ENCODE measurements around the gene PHF21A.
"Not testable (repeated sequence)": the region's sequence is repeated elsewhere in the genome, so short reads cannot be mapped to it uniquely, and the experiment has no call there.

PHF21A gene

DNA sequence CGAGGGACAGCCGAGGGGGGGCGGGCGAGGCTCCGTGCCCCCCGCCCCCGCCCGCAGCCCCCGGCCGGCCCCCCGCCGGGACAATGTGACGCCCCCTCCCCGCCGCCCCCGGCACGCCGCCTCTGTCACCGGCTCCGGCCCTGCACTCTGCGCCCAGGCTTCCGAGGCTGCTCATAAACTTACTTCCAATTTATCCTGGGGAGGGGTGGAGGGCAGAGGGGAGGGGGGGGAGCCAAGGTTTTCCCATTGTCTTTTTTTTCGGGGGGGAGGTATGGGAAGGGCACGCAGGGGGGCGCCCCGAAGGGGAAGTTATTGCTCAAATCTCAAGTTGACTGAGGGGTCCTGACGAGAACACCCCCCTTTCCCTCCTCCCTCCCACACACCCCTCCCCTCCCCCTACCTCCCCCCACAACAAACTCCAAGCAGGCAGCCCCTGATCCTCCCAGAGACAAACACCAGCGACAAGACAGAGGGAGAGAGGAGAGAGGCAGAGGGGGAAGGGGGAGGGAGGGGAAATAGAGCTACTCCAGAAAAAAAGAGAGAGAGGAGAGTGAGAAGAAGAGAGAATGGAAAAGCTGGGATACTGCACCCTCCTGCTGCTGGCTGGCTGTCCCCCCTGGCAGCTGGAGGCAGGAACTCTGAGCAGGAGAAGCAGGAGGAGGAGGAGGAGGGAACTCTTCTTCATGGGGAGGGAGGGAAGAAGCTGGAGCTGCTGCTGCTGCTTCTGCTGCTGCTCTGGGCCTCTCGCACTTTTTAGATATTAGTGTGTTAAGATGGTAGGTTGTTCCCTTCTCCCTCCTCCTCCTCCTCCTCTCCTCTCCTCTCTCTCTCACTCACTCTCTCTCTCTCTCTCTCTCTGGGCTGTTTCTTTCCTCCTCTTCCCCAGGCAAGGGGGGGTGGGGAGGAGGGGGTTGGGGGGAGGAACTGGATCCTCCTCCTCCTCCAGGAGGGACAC is 631 bp downstream of the PHF21A start:
- peak; percentile 2 for DNase-seq (ENCODE audit: low read depth)

DNA sequence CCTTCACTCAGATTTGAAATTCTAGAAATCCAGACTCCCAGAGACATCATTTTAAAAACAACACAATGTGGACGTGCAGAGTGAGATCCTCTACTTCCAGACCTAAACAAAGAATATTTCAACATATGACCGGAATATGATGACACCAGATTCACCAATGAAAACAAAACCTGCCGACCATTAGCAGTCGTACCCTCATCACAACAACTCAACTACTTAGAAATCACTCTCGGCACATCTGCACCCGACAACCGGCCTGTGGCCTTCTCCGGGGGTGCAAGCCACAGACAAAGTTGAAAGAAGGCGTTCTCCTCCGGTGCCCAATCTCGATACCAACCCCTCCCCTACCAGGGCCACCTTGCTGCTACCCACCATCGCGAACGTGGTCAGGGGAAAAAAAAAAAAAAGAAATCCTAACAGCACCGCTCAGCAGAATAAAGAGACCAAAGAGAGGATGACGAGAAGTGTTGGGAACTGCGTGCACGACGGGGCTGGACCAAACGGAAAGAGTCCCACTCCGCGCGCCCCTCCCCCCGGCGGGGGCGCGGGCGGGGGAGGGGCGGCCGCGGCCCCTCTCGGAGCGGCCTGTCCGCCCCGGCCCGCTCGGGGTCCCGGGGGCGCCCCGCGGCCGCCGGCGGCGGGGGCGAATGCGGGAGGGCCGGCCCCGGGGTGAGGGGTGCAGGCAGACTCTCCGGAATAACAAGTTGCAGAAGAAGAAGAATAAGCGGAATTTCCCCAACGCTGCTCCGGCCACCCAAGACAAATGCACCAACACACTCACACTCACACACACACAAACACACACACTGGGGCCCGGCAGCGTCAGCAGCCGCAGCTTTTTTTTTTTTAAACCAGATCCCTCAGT is 1.7 kb downstream of the PHF21A start:
- DNase-seq (ENCODE audit: low read depth) = peak; percentile 22

DNA sequence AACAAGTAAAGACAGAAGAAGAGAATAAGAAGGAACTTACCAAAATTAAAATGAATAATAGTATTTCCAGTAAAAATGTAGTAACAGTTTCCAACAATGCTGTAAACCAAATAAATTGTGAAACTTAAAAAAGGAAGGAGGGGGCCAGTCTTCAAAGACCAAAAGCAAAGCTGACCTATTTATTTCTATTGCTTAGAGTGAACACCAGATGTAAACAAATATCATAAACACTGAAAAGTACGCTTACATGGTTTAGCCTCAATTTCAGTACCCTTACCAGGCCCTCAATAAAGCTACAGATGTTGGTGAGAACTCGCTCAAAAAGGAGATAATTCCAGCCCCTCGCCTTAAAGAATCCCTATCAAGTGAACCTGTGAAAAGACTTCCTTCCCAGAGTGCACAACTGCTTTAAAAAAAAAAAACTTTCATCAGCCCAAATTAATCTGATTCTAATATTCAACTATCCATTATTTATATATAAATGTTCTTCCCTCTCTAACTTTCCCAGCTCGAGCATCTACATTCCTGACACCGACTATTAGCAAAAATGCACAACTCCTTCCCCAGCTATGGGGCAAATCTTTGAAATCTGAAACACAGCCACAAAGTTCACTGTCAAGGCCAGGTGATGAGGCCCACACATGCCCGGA is 2.4 kb downstream of the PHF21A start:
- DNase-seq (ENCODE audit: low read depth) = no peak

DNA sequence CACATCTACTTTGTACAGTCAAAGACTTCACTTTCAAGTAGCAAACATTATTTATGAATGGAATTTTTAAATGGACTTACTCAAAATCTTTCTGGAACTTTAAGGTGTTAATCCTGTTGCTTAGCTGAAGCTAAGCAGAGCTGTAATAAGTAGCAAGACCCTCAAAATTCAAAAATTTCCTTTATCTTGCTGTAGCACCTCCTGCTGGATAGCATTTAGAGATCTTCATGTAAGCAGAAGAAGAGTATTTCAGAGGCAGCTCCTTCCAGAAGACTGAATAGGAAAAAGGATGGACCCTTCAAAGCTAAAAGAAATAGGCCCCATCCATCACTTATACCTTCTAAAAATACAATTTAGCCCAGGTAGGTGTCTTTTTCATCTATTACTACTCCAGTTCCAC is 3.4 kb downstream of the PHF21A start:
- no peak for DNase-seq (ENCODE audit: low read depth)

DNA sequence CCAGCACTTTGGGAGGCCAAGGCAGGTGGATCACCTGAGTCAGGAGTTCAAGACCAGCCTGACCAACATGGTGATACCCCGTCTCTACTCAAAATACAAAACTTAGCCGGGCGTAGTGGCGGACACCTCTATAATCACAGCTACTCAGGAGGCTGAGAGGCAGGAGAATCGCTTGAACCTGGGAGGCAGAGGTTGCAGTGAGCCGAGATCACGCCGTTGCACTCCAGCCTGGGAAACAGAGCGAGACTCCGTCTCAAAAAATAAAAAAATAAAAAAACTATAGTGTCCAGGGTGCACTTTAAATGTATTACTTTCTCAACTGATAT is 4.6 kb downstream of the PHF21A start:
- DNase-seq (ENCODE audit: low read depth) = not testable (repeated sequence)

DNA sequence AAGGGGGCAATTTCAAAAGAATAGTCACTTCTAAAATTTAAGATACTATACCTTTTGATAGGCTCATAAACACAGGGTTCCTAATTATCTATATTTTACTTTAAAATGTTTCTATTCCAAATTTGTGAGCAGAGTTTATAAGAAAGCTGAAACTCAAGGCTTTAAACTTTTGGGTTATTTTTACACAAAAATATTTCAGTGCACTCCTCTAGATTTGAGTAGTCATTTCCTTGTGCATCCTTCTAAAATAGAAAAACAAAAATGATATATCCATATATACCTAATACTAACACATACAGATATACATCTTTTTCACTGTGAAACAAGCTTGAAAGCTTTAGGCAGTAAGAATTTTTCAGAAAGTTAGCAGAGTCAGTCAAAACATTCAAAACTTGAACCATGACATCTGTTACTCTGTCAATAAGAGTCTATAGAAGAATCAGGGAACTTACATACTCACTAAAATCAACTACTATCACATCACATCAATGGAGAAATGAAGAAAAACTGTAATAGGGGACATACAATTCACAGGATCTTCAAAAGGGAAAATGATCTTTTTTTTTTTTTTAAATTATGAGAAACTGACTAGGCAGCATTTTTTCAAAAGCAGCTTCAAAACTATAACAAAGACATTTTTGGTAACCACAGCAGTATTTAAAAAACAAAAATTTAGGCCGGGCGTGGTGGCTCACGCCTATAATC is 5.1 kb downstream of the PHF21A start:
- DNase-seq (ENCODE audit: low read depth) = no peak

DNA sequence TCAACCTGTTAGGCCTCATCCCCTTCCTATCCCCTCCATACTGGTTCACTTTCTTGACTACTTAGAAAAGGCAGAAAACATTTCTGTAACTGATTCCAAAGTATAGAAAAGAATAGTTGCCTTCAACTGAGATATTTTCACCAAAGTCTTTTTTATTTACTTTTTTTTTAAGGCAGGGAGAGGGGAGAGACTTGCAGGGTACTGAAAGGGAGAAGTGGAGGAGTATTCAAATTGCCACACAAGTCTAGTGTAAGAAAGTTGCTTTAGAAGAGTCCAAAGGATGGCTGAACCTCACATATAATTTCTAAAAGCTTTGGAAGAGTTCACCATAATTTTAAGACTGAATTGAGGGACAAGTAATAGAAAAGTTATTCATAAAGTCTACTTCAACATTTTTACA is 6.3 kb downstream of the PHF21A start:
- no peak for DNase-seq (ENCODE audit: low read depth)

DNA sequence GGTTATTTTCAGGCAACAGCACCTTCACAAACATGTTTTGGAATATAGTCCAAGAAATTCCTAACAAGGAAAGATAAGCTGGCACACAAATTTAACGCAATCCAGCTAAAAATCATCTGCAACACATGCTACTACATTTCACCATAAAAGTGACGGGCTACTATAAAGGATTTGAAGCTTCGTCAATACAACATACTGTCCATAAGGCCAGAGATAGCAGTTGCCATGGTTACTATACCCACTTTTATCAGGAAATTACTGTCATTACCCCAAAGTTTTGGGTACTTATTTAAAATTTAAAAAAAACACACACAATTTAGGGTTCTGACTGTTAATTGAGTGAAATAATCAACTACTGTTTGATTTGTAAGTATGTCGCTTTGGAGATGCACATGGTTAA is 6.9 kb downstream of the PHF21A start:
- DNase-seq (ENCODE audit: low read depth) = no peak

DNA sequence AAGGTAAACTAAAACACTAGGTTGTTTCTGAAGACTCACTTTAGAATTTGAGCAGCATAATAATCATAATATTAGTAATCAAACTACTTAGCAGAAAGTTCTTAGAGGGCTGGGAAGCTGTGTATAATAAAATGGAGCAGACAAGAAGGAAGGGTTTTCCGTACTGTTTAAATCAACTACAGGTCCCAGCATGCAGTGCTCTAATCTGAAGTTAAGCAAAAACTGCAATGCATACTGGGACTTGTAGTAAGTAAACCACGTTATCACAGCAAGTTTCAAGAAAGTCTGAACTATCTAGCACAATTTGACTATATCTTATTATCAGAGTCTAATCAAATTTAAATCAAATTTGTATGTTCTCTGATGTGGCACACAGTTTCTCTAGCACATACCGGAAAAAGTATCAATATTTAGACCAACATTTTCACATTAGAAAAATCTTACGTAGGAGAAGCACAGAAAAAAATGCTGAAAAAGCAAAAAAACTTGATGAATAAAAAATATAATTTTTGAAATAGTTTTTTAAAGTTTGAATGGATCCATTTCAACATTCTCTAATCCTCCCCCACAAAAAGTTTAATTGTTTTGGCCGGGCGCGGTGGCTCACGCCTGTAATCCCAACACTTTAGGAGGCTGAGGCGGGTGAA is 8.2 kb downstream of the PHF21A start:
- DNase-seq (ENCODE audit: low read depth) = no peak

DNA sequence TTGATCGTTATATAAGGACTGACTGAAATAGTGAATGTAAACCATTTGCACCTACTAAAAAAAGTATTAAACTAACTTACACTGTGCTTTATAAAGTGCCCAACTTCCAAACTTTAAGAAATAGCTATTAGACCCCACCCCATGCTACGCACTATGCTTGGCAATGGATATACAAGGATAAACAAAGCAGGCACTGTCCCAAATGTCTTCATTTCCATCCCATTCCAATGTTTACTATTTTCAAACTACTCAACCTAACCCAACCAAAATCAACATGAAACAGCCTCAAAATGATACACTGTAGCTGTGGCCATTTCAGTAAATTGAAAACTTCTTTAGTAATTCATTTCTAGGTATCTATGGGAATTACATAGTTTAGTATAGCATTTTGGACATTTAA is 12.5 kb downstream of the PHF21A start:
- no peak for DNase-seq (ENCODE audit: low read depth)

DNA sequence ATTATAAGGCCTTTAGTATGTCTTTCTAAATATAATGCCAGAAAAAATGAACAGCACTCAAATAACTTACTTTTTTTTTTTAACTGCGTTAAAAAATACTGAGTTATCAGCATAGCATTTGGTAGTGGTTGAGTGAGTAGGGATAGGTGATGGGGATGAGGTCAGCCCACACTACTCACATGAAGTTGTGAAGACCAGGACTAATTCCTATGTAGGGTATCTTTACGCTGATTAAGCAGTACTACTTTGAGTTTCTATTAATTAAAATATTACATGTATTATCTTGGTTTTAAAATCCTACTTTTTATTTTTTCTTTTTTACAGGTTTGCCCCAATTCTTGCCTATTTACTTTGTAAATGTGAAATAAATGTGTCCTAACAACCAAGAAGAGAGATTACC is 13.5 kb downstream of the PHF21A start:
- DNase-seq (ENCODE audit: low read depth) = no peak

DNA sequence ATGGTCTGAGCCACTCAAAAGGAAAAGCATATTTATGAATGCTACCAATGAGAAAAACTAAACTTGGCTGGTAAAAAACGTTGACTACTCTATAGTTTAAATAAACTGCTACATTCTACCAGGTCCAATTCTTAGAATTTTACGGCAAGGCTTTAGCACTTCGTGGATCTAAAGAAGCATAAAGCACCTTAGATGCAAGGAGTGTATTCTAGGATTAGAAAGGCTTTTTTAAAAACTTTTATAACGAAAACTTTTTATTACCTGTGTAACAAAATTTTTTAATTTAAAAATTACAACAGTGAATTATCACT is 13.9 kb downstream of the PHF21A start:
- DNase-seq (ENCODE audit: low read depth) = no peak

DNA sequence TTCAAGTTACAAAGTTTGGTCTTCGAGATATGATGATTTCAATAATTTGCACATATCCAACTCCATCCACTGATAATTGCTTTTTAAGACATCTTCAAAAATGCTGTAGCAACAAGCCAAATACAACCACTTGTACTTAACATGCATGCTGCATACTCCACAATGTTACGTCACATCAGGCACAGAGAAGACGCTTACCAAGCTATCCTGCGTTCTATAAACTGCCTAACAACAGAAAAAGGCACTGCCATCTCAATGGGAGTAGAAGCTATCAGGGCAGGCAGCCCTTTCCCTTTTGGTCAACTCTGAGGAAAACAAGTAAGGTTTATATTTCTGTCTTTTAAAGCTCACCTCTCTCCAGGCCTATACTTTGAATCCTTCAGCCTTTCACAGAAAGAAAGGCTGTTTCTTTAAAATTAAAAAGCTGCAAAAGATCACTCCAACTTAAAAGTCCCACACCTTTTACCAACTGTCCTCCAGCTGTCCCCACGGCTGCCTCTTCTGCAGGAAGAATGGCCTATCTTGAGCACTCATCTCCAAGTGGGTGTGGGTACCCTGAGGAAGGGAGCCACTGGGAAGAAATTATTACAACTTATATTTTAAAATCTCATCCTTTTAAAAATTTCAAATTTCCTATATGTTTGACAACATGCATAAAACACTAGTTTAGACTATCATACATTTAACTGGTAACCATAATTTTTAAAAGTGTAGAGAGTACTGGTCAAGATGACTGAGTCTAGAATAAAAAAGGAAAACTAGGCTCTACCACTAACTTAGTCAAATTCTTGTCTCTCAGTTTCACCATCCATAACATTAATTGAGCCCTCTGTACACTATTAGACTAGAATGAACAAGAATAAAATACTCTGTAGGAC is 14.5 kb downstream of the PHF21A start:
- no peak for DNase-seq (ENCODE audit: low read depth)

DNA sequence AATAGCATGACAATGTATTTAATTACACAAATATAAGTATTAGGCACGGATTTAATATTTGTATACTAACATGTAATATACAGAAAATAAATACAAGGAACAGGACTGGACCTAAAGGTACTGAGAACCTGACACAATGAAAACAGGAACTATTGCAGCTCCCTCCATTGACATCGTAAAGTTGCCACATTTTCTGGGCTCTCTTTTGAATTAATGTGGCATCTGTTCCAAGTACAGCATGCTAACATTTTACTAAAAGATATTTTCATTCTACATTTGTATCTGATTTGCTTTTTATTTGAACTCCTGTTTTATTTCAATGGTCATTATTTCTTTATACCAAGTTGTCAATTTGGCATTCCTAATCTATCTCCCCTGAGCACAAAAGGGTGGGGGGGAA is 15.3 kb downstream of the PHF21A start:
- DNase-seq (ENCODE audit: low read depth) = no peak

DNA sequence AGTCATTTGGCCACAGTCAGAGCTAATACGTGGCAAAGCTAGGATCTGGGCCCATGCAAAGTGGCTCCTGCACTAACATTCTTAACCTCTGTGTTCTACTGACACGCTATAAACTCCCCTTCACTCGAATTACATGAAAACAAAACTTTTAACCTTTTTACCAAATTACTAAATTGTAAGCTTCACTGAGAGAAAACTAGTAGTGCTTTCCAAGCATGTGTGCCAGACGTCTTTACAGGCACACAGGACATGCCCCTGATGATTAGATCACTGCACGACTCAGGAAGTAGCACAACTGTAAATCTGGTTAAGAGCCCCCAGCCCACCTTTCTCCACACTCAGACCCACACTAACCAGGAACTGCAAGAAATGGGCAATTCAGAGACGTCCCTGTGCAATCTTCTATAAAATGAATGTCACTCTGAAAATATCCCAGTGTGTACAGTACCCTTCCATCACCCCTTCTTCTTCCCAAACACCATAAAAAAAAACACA is 16.1 kb downstream of the PHF21A start:
- no peak for DNase-seq (ENCODE audit: low read depth)

DNA sequence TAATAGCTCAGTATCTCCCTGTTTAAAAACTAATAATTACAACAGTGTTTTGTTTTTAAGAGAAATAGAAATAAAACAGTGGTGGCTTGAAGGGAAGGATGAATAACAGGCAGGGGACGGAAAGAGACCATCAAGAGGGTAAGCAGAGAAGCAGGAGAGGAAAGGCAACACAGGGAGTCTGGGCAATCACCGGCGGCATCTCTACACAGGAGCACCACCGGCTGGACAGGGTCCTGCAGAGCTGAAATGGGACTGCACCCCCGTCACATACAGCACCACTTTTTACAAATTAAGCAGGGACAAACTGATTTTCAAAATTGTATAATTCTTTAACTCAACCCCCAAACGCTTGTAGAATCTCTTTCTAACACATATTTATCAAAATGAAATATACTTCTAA is 18.4 kb downstream of the PHF21A start:
- no peak for DNase-seq (ENCODE audit: low read depth)

DNA sequence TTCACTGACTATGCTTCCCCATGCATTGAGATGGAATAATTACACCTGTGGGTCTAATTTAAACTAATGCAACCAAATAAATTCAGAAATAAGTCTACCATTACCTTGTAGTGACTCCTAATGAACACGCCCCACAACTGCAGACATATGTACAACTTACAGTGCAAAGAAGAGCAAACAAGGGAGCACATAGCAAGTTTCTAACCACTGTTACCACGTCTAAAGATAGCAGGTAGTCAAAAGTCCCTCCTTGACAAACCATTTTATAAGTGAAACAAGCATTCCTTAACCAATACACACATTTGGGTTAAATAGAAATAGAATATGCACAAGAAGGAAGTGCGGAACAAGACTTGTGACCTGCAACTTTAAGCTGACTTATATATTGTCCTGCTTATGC is 20.6 kb downstream of the PHF21A start:
- DNase-seq (ENCODE audit: low read depth) = no peak

DNA sequence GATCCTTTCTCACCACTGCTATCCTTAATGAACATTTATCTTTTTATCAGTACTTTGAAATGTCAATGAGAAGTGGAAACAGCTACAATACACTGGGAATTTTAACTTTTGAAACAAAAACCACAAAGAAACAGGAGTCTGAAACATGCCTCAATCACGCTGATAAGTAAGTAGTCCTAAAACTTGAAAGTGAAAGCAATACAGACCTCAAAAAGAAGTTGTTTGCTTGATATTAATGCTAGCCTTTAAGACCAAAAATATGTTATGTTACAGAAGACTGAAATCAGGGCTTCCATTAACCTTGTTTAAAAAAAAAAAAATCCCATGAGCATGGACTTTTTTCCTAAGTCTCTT is 21.3 kb downstream of the PHF21A start:
- no peak for DNase-seq (ENCODE audit: low read depth)

DNA sequence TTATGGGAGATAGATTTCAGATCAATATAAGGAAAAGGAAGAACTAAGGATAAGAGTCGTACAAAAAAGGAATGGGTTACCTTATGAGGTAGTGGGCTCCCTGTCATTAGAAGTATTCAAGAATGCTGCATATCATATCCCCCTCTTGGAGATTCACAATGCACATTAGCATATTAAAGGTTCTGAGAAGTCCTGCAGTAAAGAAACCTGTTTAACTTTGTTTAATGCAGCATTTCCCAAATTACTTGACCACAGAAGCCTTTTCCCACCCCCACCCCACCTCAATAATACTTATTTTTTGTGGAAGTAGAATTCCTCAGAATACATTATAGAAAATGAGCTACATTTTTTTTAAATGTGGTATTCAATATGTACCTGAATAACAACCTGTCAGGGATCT is 30.9 kb downstream of the PHF21A start:
- no peak for DNase-seq (ENCODE audit: low read depth)

DNA sequence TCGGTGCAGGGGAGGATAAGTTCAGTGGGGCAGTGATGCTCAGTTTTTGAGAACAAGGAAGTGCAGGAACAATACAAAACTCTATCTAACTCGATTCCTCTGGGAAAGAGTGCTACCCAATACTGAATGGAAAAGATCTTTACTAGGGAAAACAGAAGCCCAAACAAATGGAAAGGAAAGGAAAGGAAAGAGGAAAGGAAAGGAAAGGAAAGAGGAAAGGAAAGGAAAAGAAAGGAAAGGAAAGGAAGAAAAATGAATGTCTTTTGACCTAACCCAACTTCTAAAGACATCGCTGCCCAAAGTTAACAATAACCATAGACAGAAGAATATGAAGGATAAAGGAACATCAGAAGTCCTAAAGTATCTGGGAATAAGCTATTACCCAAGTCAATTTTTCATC is 41.6 kb downstream of the PHF21A start:
- no peak for DNase-seq (ENCODE audit: low read depth)

DNA sequence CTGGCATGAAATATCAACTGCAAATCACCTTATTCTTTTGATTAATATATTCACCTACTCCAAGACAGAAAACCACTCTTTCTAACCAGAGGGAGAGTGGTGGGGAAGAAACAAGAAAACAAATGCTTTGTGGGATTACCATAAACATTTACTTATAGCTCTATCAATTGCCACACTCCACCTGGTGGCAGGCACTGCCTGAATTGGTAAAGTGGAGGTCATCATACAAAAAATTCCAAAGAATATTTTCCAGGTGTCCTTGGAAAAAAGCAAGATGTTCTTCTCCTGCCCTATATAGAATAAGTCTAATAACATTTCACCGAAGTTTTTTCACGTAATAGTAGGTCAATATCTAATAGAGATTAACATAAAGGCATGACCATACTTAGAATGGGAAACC is 45.3 kb downstream of the PHF21A start:
- DNase-seq (ENCODE audit: low read depth) = no peak
